MCF 10A (cell line): Measurements from ENCODE around the gene DIP2C. TPM values are rescaled to one million over a fixed set of nuclear protein-coding genes. Genes with fewer than 3 reads are reported as not detected.

ENCODE experiments used
- BruUV-seq: library from RNA; stranded (reverse); fragments of 400-500 nt; replicated peaks from 2 replicates; lab custom pipeline; 2021; lab: Mats Ljungman, UMichigan
- CTCF ChIA-PET: fragments of 300-600 bp; sonication (Branson Sonifier 250); formaldehyde crosslinking; extraction: SDS; loops from one replicate; lab custom pipeline; 2021; ENCODE audit warnings: antibody characterized with exemption, inconsistent platforms; lab: Yijun Ruan, JAX
- POLR2A ChIA-PET: fragments of 300-600, 350-650 bp; sonication (Branson Sonifier 250); formaldehyde crosslinking; extraction: SDS; loops from one replicate; lab custom pipeline; 2020; ENCODE audit warnings: antibody characterized with exemption, inconsistent platforms; lab: Yijun Ruan, JAX
- DNase-seq: peaks from one replicate; pipeline ENCODE4 v3.0.0-alpha.2; 2018; ENCODE audit not compliant: unreplicated experiment
- H3K27ac Mint-ChIP-seq: one replicate; pipeline ENCODE4 v1.8.0; 2022; ENCODE audit warnings: mild to moderate bottlenecking, low read depth, mixed read lengths; ENCODE audit not compliant: unreplicated experiment
- H3K27me3 Mint-ChIP-seq: one replicate; pipeline ENCODE4 v1.8.0; 2022; ENCODE audit warnings: mixed read lengths; ENCODE audit not compliant: insufficient read depth, unreplicated experiment
- H3K36me3 Mint-ChIP-seq: one replicate; pipeline ENCODE4 v1.8.0; 2022; ENCODE audit warnings: mild to moderate bottlenecking, moderate library complexity, mixed read lengths; ENCODE audit not compliant: insufficient read depth, unreplicated experiment
- H3K4me1 Mint-ChIP-seq: one replicate; pipeline ENCODE4 v1.8.0; 2022; ENCODE audit warnings: mixed read lengths; ENCODE audit not compliant: insufficient read depth, unreplicated experiment
- H3K4me3 Mint-ChIP-seq: one replicate; pipeline ENCODE4 v1.8.0; 2022; ENCODE audit warnings: mild to moderate bottlenecking, moderate library complexity, mixed read lengths; ENCODE audit not compliant: unreplicated experiment
- H3K9me3 Mint-ChIP-seq: one replicate; pipeline ENCODE4 v1.8.0; 2022; ENCODE audit warnings: mixed read lengths; ENCODE audit not compliant: unreplicated experiment
- CTCF ChIP-seq: fragments of 200-600 bp; IDR thresholded peaks from one replicate; pipeline ENCODE4 v1.8.0; 2022; ENCODE audit warnings: antibody characterized with exemption, mild to moderate bottlenecking; ENCODE audit not compliant: unreplicated experiment
- intact Hi-C: fragments of 100-400 bp; cut with micrococcal nuclease; formaldehyde crosslinking; loops from 2 replicates; pipeline ENCODE4 v1.14.1; 2022
- total RNA-seq: library from RNA; stranded (reverse); gene quantifications from 2 replicates; pipeline ENCODE4 v1.2.3, GENCODE V29; 2022

The DIP2C gene
- total RNA-seq, 1 experiment from 2014 or later, result 0.37 TPM

GRCh38 chr10:378930-379704 lies 310.4 kb downstream of the DIP2C start:
- Mint-ChIP-seq H3K27me3 (peaks cover 24% of the 10 kb centered on the region), H3K36me3 (no peaks in the 10 kb centered on the region), H3K27ac (no peak overlapping the region), H3K4me1 (peaks cover under 1% of the 10 kb centered on the region), H3K4me3 (no peak overlapping the region), H3K9me3 (no peaks in the 10 kb centered on the region)
- ChIA-PET CTCF (no interaction called here), POLR2A (no interaction called here)
- intact Hi-C loops, result no loop called here
- TF ChIP-seq CTCF, result no peak
- BruUV-seq, result no TSS peak
- DNase-seq, result no peak

- no TSS peak for BruUV-seq
- no peak overlapping the region for H3K4me3 Mint-ChIP-seq
- no peak for TF ChIP-seq CTCF
- no peaks in the 10 kb centered on the region for H3K9me3 Mint-ChIP-seq
- DNase-seq, result no peak
- peaks cover 8% of the 10 kb centered on the region for H3K4me1 Mint-ChIP-seq
- peaks cover 24% of the 10 kb centered on the region for H3K27me3 Mint-ChIP-seq
- POLR2A ChIA-PET, result no interaction called here
- H3K36me3 Mint-ChIP-seq, result no peaks in the 10 kb centered on the region
- CTCF ChIA-PET, result no interaction called here
- H3K27ac Mint-ChIP-seq, result no peak overlapping the region
- intact Hi-C loops, result no loop called here
Observed at GRCh38 chr10:378230-378929, 311.1 kb downstream of the DIP2C start.

- ChIA-PET CTCF (no interaction called here), POLR2A (no interaction called here)
- H3K27me3 Mint-ChIP-seq, result peaks cover 24% of the 10 kb centered on the region
- H3K36me3 Mint-ChIP-seq, result no peaks in the 10 kb centered on the region
- intact Hi-C loops, result no loop called here
- H3K4me3 Mint-ChIP-seq, result no peak overlapping the region
- H3K4me1 Mint-ChIP-seq, result peaks cover 9% of the 10 kb centered on the region
- no TSS peak for BruUV-seq
- DNase-seq, result no peak
- H3K9me3 Mint-ChIP-seq, result no peaks in the 10 kb centered on the region
- TF ChIP-seq CTCF, result no peak
- no peak overlapping the region for H3K27ac Mint-ChIP-seq
Observed at GRCh38 chr10:377228-377627, 312.2 kb downstream of the DIP2C start.

- CTCF ChIA-PET, result no interaction called here
- BruUV-seq, result no TSS peak
Observed at GRCh38 chr10:375815-376505, 313.5 kb downstream of the DIP2C start.

More at GRCh38 chr10:375815-376505, 313.5 kb downstream of the DIP2C start:
- H3K4me1 Mint-ChIP-seq, result peaks cover 9% of the 10 kb centered on the region
- H3K36me3 Mint-ChIP-seq, result no peaks in the 10 kb centered on the region
- no peak for DNase-seq
- no peaks in the 10 kb centered on the region for H3K9me3 Mint-ChIP-seq
- H3K4me3 Mint-ChIP-seq, result no peak overlapping the region
- intact Hi-C loops, result no loop called here
- no peak for TF ChIP-seq CTCF
- no peak overlapping the region for H3K27ac Mint-ChIP-seq
- H3K27me3 Mint-ChIP-seq, result peaks cover 14% of the 10 kb centered on the region
- POLR2A ChIA-PET, result no interaction called here
